AG04450 (cell line): ENCODE measurements around the gene CACNA1C. TPM values are rescaled to one million over a fixed set of nuclear protein-coding genes. Genes with fewer than 3 reads are reported as not detected.

ENCODE experiments used
- CTCF ChIA-PET: fragments of 300-600, 350-600 bp; formaldehyde crosslinking; extraction: SDS; loops from one replicate; lab custom pipeline; 2022; ENCODE audit warnings: antibody characterized with exemption, inconsistent platforms; lab: Charles Lee
- POLR2A ChIA-PET: fragments of 350-600 bp; formaldehyde crosslinking; extraction: SDS; loops from one replicate; lab custom pipeline; 2021; ENCODE audit warnings: antibody characterized with exemption, inconsistent platforms; lab: Yijun Ruan, JAX
- DNase-seq: peaks from one replicate; pipeline ENCODE4 v3.0.0-alpha.2; 2011; ENCODE audit warnings: low read depth, low spot score
- H3K27ac ChIP-seq: one replicate; pipeline ENCODE4 v1.5.1; 2012; ENCODE audit warnings: low read depth, low read length, control low read depth
- H3K27me3 ChIP-seq: one replicate; pipeline ENCODE4 v1.6.0; 2012; ENCODE audit warnings: low read length; ENCODE audit not compliant: control insufficient read depth, insufficient read depth
- H3K4me3 ChIP-seq: 2 replicates; pipeline ENCODE4 v1.5.1; 2011; ENCODE audit warnings: mild to moderate bottlenecking, low read depth, low read length, control low read depth
- H3K9me3 ChIP-seq: 2 replicates; pipeline ENCODE4 v1.5.1; 2012; ENCODE audit warnings: low read length; ENCODE audit not compliant: control insufficient read depth, insufficient read depth
- CTCF ChIP-seq: IDR thresholded peaks from 2 replicates; pipeline ENCODE4 v1.5.1; 2011; ENCODE audit warnings: low read depth, low read length, control low read depth, inconsistent platforms
- polyA plus RNA-seq: library from polyadenylated mRNA; depleted of rRNA; stranded (reverse); fragments of >200 nt; gene quantifications from 2 replicates; pipeline ENCODE4 v1.2.3, GENCODE V29; 2011

The CACNA1C gene
- polyA plus RNA-seq, 1 experiment = 5.9 TPM

DNA sequence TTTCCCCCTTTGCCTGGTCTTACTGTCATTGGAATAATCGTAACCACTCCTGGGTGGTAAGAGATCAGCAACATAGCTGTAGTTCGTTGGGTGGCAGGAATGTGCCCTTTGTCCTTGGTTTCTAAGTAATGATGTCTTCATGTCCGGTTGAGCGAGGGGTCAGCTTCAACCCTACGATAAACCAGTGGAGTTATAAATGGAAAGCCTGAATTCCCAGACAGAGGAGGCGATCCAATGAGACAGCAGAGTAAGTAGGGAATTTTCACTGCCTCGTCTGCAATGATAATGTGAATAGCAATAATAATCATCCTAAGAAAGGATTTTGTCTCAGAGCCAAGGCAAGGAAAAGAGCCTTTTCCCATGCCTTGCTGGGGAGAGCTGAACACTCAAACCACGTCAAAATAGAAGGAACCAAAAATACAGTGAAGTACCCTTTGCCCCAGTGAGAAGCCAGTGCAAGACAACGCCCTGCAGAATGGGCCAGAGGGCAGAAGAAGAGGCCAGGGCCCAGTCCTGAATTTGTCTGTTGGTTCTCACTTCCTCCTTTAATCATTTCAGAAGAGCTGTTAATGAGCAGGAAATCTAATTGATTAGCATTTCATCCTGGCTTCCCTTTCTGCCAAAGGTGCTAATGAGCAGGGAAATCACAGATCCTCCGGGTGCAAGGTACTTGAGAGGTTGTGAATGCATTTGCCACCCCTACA, 330.7 kb downstream of the CACNA1C start:
- no peak for DNase-seq
- TF ChIP-seq CTCF = no peak
- Histone ChIP-seq H3K4me3 (no peak overlapping the region), H3K27me3 (no peaks in the 10 kb centered on the region), H3K27ac (no peak overlapping the region), H3K9me3 (no peaks in the 10 kb centered on the region)
- POLR2A ChIA-PET = interaction anchor here (0.5 kb wide), 1 partner anchor 100 kb away, joined by 3 read pairs; no protein-coding TSS in a partner anchor
- CTCF ChIA-PET = interaction anchor here (1.0 to 1.2 kb wide), 2 partner anchors 11 to 92 kb away, joined by 3 to 6 read pairs; no protein-coding TSS in a partner anchor

GRCh38 chr12:2384029-2384386, 331.2 kb downstream of the CACNA1C start:
- no peak overlapping the region for H3K4me3 ChIP-seq
- ChIA-PET POLR2A (interaction anchor here (0.5 kb wide), 1 partner anchor 100 kb away, joined by 3 read pairs; no protein-coding TSS in a partner anchor), CTCF (interaction anchor here (1.2 kb wide), 1 partner anchor 11 kb away, joined by 6 read pairs; no protein-coding TSS in a partner anchor)
- no peak overlapping the region for H3K27ac ChIP-seq
- no peak for DNase-seq
- no peaks in the 10 kb centered on the region for H3K9me3 ChIP-seq
- no peak for TF ChIP-seq CTCF
- H3K27me3 ChIP-seq = no peaks in the 10 kb centered on the region

DNA sequence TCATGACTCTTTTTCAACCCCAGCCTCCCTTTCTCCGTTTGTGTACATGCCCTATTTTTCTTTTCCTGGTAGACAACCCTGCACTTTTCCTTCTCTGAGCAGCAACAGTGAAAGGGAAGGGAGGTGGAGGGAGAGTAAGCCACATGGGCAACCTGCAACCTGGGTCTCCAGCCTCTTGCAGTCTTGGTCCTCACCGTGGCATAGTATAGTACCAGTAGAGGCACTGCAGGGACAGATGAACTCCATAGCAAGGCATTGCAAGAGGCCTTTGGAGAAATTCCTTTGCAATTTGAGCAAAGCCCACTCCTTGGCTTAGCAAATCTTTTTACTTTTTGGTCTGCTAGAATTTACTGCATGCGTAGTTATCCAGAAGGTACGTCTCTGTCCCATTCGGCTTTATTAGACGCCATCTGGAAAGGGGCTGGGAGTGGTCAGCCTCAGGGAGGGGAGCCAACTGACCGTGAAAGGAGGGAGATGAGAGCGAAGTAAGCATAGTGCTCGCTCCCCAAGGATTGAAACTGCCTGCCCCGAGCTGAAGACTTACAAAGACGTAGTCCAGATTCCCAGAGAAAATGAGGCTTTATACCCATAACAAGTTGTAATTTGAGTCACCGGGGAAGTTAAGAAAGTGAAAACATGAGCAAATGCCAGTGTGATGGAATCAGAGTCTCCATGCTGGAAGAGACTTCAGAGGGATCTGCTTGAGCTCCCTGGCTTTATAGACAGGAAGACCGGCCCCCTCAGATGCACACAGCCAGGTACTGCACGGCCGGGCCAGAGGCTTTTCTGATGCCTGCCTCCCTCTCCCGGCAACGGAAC, 332.0 kb downstream of the CACNA1C start:
- POLR2A ChIA-PET = no interaction called here
- no peak overlapping the region for H3K4me3 ChIP-seq
- CTCF ChIA-PET = interaction anchor here (0.7 to 2.5 kb wide), 3 partner anchors 11 to 94 kb away, joined by 3 to 22 read pairs (median 3); no protein-coding TSS in a partner anchor
- peak; percentile 53 for DNase-seq
- H3K9me3 ChIP-seq = no peaks in the 10 kb centered on the region
- H3K27me3 ChIP-seq = no peaks in the 10 kb centered on the region
- H3K27ac ChIP-seq = peak overlapping the region; percentile 42
- peak; percentile 30; the same call in 1 of the 2 replicates for TF ChIP-seq CTCF

DNA sequence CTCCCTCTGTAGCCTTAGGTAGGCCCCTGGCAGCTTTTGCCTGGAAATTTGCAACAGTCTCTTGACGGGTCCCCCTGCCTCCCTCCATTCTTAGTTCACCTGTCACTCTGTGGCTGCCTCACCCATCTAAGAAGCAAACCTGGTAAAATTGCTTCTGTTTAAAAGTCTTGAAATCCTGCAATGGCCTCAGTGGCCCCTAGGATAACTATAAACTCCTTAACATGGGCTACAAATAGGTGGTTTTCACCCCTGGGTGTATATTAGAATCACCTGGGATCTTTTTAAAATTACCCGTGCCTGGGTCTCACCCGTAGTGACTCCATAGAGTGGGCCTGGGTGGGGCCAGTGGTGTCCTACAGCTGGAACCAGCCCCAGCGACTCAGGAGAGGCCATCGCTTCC, 332.7 kb downstream of the CACNA1C start:
- H3K4me3 ChIP-seq = no peak overlapping the region
- peak overlapping the region; percentile 42 for H3K27ac ChIP-seq
- POLR2A ChIA-PET = no interaction called here
- no peak for DNase-seq
- H3K27me3 ChIP-seq = no peaks in the 10 kb centered on the region
- H3K9me3 ChIP-seq = no peaks in the 10 kb centered on the region
- no peak for TF ChIP-seq CTCF
- CTCF ChIA-PET = interaction anchor here (0.7 to 2.5 kb wide), 2 partner anchors 10 to 95 kb away, joined by 3 to 22 read pairs; no protein-coding TSS in a partner anchor

DNA sequence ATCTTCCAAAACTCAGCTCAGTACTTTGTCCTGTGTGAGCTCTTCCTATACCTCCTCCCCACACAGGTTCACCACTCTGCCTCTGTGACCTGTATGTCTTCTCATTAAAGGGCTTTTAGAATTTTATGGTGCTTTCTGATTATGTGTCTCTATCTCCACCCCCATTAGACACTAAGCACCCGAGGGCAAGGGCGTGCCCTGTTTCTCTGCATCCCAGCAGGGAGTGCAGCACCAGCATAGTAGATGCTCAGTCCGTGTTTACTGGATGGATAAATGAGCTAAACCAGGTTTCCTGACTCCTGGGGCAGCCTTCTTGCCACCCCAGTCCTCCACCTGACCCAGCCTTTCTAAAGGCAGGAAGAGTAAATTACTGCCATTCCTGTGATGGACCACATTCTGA, 333.8 kb downstream of the CACNA1C start:
- Histone ChIP-seq H3K27me3 (no peaks in the 10 kb centered on the region), H3K9me3 (no peaks in the 10 kb centered on the region), H3K4me3 (no peak overlapping the region), H3K27ac (no peak overlapping the region)
- POLR2A ChIA-PET = no interaction called here
- DNase-seq = no peak
- no peak for TF ChIP-seq CTCF
- CTCF ChIA-PET = interaction anchor here (2.5 kb wide), 1 partner anchor 9 kb away, joined by 22 read pairs; no protein-coding TSS in a partner anchor
